ENCODE data around the gene SH3PXD2A.

DNA sequence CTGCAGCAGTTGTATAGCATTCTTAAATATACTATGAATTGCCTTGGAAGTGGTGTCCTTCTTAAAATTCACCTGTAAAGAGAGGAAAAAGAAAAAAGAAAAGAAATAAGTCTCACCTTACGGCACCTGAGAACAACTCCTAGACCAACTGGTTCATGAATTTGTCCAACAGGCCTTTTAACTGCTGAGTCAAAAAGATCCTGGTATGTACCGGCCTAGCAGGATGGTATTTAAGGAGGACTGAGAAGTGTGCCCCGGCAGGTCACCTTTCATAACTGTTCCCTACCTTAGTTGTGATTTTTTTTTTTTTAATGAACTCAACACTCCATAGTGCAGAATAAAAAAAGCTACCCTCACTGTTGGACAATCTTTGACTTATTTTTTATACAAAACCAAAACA is 36.8 kb upstream of the SH3PXD2A start:
- TF ChIP-seq, protein P1, sequence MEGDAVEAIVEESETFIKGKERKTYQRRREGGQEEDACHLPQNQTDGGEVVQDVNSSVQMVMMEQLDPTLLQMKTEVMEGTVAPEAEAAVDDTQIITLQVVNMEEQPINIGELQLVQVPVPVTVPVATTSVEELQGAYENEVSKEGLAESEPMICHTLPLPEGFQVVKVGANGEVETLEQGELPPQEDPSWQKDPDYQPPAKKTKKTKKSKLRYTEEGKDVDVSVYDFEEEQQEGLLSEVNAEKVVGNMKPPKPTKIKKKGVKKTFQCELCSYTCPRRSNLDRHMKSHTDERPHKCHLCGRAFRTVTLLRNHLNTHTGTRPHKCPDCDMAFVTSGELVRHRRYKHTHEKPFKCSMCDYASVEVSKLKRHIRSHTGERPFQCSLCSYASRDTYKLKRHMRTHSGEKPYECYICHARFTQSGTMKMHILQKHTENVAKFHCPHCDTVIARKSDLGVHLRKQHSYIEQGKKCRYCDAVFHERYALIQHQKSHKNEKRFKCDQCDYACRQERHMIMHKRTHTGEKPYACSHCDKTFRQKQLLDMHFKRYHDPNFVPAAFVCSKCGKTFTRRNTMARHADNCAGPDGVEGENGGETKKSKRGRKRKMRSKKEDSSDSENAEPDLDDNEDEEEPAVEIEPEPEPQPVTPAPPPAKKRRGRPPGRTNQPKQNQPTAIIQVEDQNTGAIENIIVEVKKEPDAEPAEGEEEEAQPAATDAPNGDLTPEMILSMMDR (IDR thresholded peaks at IDR 0.05), result no peak
- no peak for TF ChIP-seq EP300 (IDR thresholded peaks at IDR 0.05)

All from sigmoid colon (tissue), 4 donors.